Measurements from ENCODE around the gene KIRREL3.
A peak's percentile ranks its signal among the peaks of the same experiment; 100 is the strongest.

KIRREL3 gene

GRCh38 chr11:126417091-126417862 lies 583.3 kb downstream of the KIRREL3 start:
- DNase-seq (ENCODE audit: low read depth): no peak

GRCh38 chr11:126416542-126417090 lies 584.0 kb downstream of the KIRREL3 start:
- DNase-seq (ENCODE audit: low read depth): no peak

- DNase-seq (ENCODE audit: low read depth): no peak
Observed at GRCh38 chr11:126415669-126416420, 584.7 kb downstream of the KIRREL3 start.

GRCh38 chr11:126415128-126415527 lies 585.4 kb downstream of the KIRREL3 start:
- DNase-seq (ENCODE audit: low read depth): no peak

- no peak for DNase-seq (ENCODE audit: low read depth)
Observed at GRCh38 chr11:126414615-126415014, 586.0 kb downstream of the KIRREL3 start.

- no peak for DNase-seq (ENCODE audit: low read depth)
Observed at GRCh38 chr11:126413843-126414405, 586.6 kb downstream of the KIRREL3 start.

GRCh38 chr11:126413426-126413825 lies 587.1 kb downstream of the KIRREL3 start:
- DNase-seq (ENCODE audit: low read depth): no peak

GRCh38 chr11:126411971-126412381 lies 588.6 kb downstream of the KIRREL3 start:
- DNase-seq (ENCODE audit: low read depth): no peak

- DNase-seq (ENCODE audit: low read depth): peak; percentile 38
Observed at GRCh38 chr11:126410649-126411048, 589.9 kb downstream of the KIRREL3 start.

- DNase-seq (ENCODE audit: low read depth): no peak
Observed at GRCh38 chr11:126409620-126409985, 591.0 kb downstream of the KIRREL3 start.

- DNase-seq (ENCODE audit: low read depth): no peak
Observed at GRCh38 chr11:126408901-126409619, 591.5 kb downstream of the KIRREL3 start.

- no peak for DNase-seq (ENCODE audit: low read depth)
Observed at GRCh38 chr11:126408496-126408895, 592.1 kb downstream of the KIRREL3 start.

- no peak for DNase-seq (ENCODE audit: low read depth)
Observed at GRCh38 chr11:126407682-126408288, 592.8 kb downstream of the KIRREL3 start.

GRCh38 chr11:126407101-126407521 lies 593.5 kb downstream of the KIRREL3 start:
- DNase-seq (ENCODE audit: low read depth): no peak

GRCh38 chr11:126406368-126406767 lies 594.2 kb downstream of the KIRREL3 start:
- DNase-seq (ENCODE audit: low read depth): no peak

- DNase-seq (ENCODE audit: low read depth): no peak
Observed at GRCh38 chr11:126405906-126406305, 594.7 kb downstream of the KIRREL3 start.

GRCh38 chr11:126405374-126405773 lies 595.2 kb downstream of the KIRREL3 start:
- DNase-seq (ENCODE audit: low read depth): no peak

- DNase-seq (ENCODE audit: low read depth): no peak
Observed at GRCh38 chr11:126404367-126404766, 596.2 kb downstream of the KIRREL3 start.

GRCh38 chr11:126403658-126404057 lies 596.9 kb downstream of the KIRREL3 start:
- no peak for DNase-seq (ENCODE audit: low read depth)

GRCh38 chr11:126403022-126403581 lies 597.5 kb downstream of the KIRREL3 start:
- no peak for DNase-seq (ENCODE audit: low read depth)

- DNase-seq (ENCODE audit: low read depth): no peak
Observed at GRCh38 chr11:126400479-126400878, 600.1 kb downstream of the KIRREL3 start.

Measured in GM04503 (cell line).